ENCODE measurements around the gene WDR54. TPM values are rescaled to one million over a fixed set of nuclear protein-coding genes. Genes with fewer than 3 reads are reported as not detected.

WDR54 gene
- 27.9 TPM for polyA plus RNA-seq (2013, experiment 1 of 2; ENCODE audit: insufficient read length)
- polyA plus RNA-seq (2013, experiment 2 of 2; ENCODE audit: insufficient read length) = 30.8 TPM

DNA sequence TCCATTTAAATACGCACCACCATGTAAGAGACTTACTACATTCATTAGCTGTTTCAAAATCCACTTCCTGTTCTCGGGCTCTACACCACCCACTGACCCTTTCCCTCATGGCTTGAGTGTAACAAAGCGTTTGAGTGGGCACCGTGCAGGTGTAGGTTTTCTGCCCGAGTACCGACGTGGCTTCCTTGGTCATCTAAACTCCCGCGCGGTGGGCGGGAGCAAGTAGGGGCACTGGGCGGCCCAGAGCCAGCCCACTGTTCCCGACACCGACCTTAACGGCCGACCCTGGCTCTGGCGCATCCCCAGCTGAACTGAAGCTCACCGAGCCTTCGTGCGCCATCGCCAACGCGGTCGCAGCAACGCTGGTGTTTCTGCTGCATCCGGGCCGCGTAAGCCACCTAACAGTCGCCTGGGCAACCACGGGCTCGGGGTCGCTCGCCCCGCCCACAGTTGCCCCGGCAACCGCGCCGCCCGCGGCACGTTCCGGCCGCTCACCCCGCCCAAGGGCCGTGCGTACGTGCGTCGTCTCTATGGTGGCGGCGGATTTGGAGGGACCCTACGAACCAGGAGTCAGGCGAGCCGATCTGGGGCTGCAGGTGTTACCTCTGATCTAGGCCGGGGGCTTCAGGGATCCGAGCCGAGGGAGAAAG is at the start of gene WDR54, which contains the start of gene C2orf81:
WDR54 (plus strand) TSS at position 510 of the 650 bp plus-strand sequence. CDS start 424 bp downstream, outside the sequence.
C2orf81 (minus strand) TSS at position 399 of the 650 bp plus-strand sequence; CDS start at position 340, 59 bp downstream.
- DNase-seq = peak; percentile 87

DNA sequence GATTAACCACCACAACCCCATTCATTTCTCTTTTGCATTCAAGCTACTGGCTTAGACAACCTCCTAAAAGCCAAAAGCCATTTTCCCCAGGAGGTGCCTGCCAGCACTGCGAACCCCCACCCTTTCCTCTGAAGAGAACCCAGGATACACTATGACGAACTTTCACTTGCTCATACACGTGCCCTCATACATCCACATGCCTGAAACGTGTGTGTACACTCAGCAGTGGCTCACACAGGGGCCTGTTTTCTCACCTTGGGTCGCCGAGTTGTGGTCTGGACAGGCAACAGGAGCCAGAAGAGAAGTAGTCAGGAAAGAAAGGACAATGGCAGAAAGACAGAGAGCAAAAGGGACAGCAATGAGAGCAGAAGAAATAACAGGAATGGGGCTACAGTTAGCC is 48.9 kb upstream of the WDR54 start:
- DNase-seq = no peak

GRCh38 chr2:74373221-74373676 is 48.3 kb upstream of the WDR54 start:
- DNase-seq = no peak

DNA sequence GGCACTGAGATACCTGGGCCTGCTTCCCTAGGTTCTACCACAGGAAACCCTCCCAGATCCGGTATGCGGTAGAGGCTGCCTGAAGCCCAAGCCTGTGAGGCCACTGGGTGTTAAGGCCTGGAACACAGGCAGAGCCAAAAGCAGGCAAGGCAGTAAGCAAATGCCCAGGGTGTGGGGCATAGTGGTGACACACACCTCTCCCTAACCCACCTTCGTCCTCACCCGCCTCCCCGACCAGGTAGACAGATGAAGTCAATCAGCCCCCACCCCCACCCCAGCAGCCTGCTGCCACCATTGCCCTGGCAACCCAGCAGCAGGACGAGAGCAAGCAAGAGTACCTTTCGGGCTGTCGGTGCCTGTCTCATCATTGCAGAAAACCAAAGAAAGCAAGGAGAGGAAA is 47.5 kb upstream of the WDR54 start:
- DNase-seq = no peak

- DNase-seq = peak; percentile 66
Observed at GRCh38 chr2:74374509-74375205, 46.9 kb upstream of the WDR54 start.

- DNase-seq = no peak
Observed at GRCh38 chr2:74375838-74376237, 45.7 kb upstream of the WDR54 start.

GRCh38 chr2:74378007-74378406 is 43.5 kb upstream of the WDR54 start:
- DNase-seq = no peak

GRCh38 chr2:74379851-74380789 is 41.4 kb upstream of the WDR54 start, which contains the start of gene DCTN1:
Gene DCTN1, minus strand, starts transcription at chr2:74380311. Its CDS starts 274 bp downstream, at chr2:74380037.
- DNase-seq = peak; percentile 64

- DNase-seq = no peak
Observed at GRCh38 chr2:74381751-74382150, 39.8 kb upstream of the WDR54 start.

DNA sequence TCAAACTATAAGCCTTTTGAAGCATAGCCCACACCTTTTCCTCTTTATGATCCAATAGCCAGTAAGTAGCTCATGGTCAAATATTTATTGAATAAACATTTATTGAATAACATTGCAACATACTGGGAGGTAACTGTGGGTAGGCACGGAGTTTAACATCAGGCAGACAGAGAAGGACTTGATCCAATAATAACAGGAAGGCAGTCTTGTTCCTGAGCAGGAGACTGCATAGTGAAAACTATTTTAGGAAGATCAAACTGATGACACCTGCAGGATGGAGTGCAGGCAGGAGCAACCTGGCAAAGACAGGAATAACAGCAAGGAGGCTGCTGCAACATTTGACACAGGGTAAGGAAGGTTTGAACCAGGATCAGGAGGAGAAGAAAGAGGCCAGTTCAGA is 38.3 kb upstream of the WDR54 start:
- DNase-seq = no peak

- DNase-seq = no peak
Observed at GRCh38 chr2:74384051-74384450, 37.5 kb upstream of the WDR54 start.

- no peak for DNase-seq
Observed at GRCh38 chr2:74385396-74385795, 36.1 kb upstream of the WDR54 start.

- DNase-seq = no peak
Observed at GRCh38 chr2:74387346-74387745, 34.2 kb upstream of the WDR54 start.

- no peak for DNase-seq
Observed at GRCh38 chr2:74390606-74391005, 30.9 kb upstream of the WDR54 start.

- DNase-seq = no peak
Observed at GRCh38 chr2:74391209-74391579, 30.3 kb upstream of the WDR54 start.

DNA sequence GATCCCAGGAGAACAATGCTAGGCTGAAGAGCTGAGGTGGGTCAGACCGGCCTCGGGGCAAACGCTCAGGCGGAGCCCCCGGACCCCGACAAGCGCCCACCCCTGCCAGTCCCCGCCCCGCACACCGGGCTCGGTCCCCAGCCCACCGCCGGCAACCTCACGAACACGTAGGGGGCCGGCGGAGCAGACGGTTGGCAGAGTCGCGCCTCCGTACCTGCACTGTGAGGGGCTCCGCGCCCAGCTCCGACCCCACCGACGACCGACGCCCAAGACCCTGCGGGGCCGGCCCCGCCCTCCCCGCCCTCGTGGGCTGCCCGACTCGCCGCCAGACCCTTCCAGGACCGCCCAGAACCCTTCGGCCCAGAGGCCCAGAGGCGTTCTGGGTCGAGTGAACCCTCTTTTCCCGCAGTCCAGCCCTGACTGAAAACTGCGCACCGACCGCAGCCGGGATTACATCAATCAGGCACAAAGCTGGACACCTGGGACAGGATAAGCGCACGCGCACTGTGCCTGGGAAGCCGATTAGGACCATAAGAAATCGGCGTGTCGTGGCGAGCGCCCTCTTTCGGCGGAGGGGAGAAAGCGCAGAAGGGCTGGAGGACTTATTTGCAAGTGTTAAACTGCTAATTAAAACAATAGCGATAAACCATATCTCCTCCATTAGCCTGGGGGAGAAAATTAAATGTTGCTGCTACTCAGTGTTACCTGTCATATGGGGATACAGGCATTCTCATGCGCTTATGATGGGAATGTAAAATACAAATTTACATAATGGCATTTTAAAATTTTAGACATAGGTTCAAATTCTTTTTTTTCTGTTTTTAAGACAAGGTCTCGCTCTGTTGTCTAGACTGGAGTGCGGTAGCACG is 29.7 kb upstream of the WDR54 start:
- DNase-seq = peak; percentile 85

GRCh38 chr2:74392449-74392743 is 29.1 kb upstream of the WDR54 start:
- no peak for DNase-seq

DNA sequence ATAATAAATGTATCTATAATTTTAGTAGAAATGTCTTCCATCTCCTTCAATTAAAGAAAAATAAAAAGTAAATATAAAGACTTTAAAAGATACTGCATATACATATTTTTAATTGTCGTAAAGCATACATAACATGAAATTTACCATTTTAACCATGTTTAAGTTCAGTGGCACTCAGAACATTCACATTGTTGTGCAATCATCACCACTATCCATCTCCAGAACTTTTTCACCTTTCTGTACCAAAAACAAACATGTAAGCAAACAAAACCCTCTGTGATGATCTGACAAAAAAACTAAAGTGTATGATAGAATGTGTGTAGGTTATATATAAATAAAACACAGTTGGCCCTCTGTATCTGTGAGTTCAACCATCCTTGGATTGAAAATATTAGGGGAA is 28.0 kb upstream of the WDR54 start:
- no peak for DNase-seq

- DNase-seq = no peak
Observed at GRCh38 chr2:74396149-74396548, 25.4 kb upstream of the WDR54 start.

- DNase-seq = no peak
Observed at GRCh38 chr2:74399785-74400184, 21.7 kb upstream of the WDR54 start.

GRCh38 chr2:74401891-74402290 is 19.6 kb upstream of the WDR54 start:
- DNase-seq = no peak

DNA sequence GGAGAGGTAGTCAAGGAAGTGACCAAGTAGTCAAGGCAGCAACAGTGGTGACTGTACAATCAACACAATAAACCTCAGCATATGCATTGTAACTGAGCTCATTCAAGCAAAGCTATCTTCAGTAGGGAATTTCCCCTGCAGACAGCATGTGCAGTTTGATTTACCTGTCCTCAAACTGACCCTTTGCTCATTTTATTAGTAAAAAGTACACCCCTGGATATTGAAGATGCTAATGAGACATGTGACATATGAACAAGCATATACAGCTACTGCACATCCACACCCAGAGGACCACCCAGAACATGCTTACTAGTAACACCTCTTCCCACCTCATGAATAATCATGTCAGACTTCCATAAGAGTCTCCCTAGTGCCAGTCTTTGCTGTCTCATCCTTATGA is 15.5 kb upstream of the WDR54 start:
- DNase-seq = no peak

Data from fibroblast of skin of abdomen (primary cell).